Liver (tissue), 3 donors: ENCODE measurements around the gene RET.

Experiments
- ATF3 ChIP-seq: IDR thresholded peaks from 2 replicates; pipeline ENCODE4 v1.6.1; 2016; ENCODE audit warnings: antibody characterized with exemption
- CTCF ChIP-seq: fragments of 150-350 bp; IDR thresholded peaks from 2 replicates; pipeline ENCODE4 v1.5.1; 2017; ENCODE audit warnings: improper control_type of control experiment, low read depth, low read length; ENCODE audit not compliant: missing input control
- FOXA1 ChIP-seq: IDR thresholded peaks from 2 replicates; pipeline ENCODE4 v1.6.1; 2016; ENCODE audit warnings: antibody characterized with exemption
- GABPA ChIP-seq, 2 donors: IDR thresholded peaks in 1 of 2; conservative IDR thresholded peaks in 1 of 2; 2 replicates each; pipeline ENCODE4 v1.6.1; 2016; ENCODE audit warnings: antibody characterized with exemption in 2 of 2, mild to moderate bottlenecking in 1 of 2, moderate library complexity in 1 of 2
- HNF4A ChIP-seq, 2 donors: conservative IDR thresholded peaks; 2 replicates each; pipeline ENCODE4 v1.6.1; 2016; ENCODE audit warnings: antibody characterized with exemption in 2 of 2, mild to moderate bottlenecking in 2 of 2
- JUND ChIP-seq, 2 donors: IDR thresholded peaks; 2 replicates each; pipeline ENCODE4 v1.6.1; 2016; ENCODE audit warnings: antibody characterized with exemption in 2 of 2
- MAX ChIP-seq: IDR thresholded peaks from 2 replicates; pipeline ENCODE4 v1.6.1; 2016; ENCODE audit warnings: antibody characterized with exemption
- NR2F2 ChIP-seq: IDR thresholded peaks from 2 replicates; pipeline ENCODE4 v1.6.1; 2016; ENCODE audit warnings: antibody characterized with exemption
- RAD21 ChIP-seq, 2 donors: IDR thresholded peaks; 2 replicates each; pipeline ENCODE4 v1.6.1; 2016; ENCODE audit warnings: antibody characterized with exemption in 2 of 2, mild to moderate bottlenecking in 2 of 2
- TAF1 ChIP-seq: conservative IDR thresholded peaks from 2 replicates; pipeline ENCODE4 v1.6.1; 2016; ENCODE audit warnings: antibody characterized with exemption, mild to moderate bottlenecking
- YY1 ChIP-seq: IDR thresholded peaks from 2 replicates; pipeline ENCODE4 v1.6.1; 2016; ENCODE audit warnings: antibody characterized with exemption, mild to moderate bottlenecking
- donor health status: healthy.
- donor health status: healthy.

- no peak for TF ChIP-seq CTCF
- no peak for TF ChIP-seq RAD21 (IDR thresholded peaks at IDR 0.05)
- no peak for TF ChIP-seq TAF1
- no peak for TF ChIP-seq HNF4A (conservative IDR thresholded peaks at IDR 0.05)
- no peak for TF ChIP-seq YY1
- TF ChIP-seq MAX: no peak
- no peak for TF ChIP-seq JUND (IDR thresholded peaks at IDR 0.05)
- TF ChIP-seq NR2F2: no peak
- TF ChIP-seq ATF3: no peak
- no peak for TF ChIP-seq GABPA (IDR thresholded peaks at IDR 0.05 in 1 of 2, conservative IDR thresholded peaks at IDR 0.05 in 1 of 2)
- no peak for TF ChIP-seq FOXA1
Measured at GRCh38 chr10:43074409-43074808, 2.5 kb upstream of the RET start.
